ENCODE results near the gene ETS1.

The ETS1 gene

GRCh38 chr11:128532016-128532571 is 55.3 kb downstream of the ETS1 start:
- Histone ChIP-seq H3K4me3 (no peak overlapping the region), H3K4me2 (no peak overlapping the region), H3K27me3 (no peaks in the 10 kb centered on the region), H3K9me3 (peaks cover 5% of the 10 kb centered on the region; the same call in 1 of the 2 replicates), H3K4me1 (peaks cover 11% of the 10 kb centered on the region), H3K9ac (no peak overlapping the region), H4K20me1 (no peaks in the 10 kb centered on the region), H3K36me3 (no peaks in the 10 kb centered on the region), H3K27ac (no peak overlapping the region)
- TF ChIP-seq Cebpa-rat (IDR thresholded peaks at IDR 0.05) = no peak

- Histone ChIP-seq H3K36me3 (no peaks in the 10 kb centered on the region), H3K4me3 (no peak overlapping the region), H3K27ac (no peak overlapping the region), H4K20me1 (no peaks in the 10 kb centered on the region), H3K9me3 (peaks cover 5% of the 10 kb centered on the region; the same call in 1 of the 2 replicates), H3K4me2 (no peak overlapping the region), H3K9ac (no peak overlapping the region), H3K27me3 (no peaks in the 10 kb centered on the region), H3K4me1 (peaks cover 13% of the 10 kb centered on the region)
- no peak for TF ChIP-seq Cebpa-rat (IDR thresholded peaks at IDR 0.05)
These were observed 55.8 kb downstream of the ETS1 start for GRCh38 chr11:128531588-128531987.

- Histone ChIP-seq H3K4me3 (no peak overlapping the region), H3K4me2 (no peak overlapping the region), H3K27me3 (no peaks in the 10 kb centered on the region), H3K9ac (no peak overlapping the region), H4K20me1 (no peaks in the 10 kb centered on the region), H3K9me3 (peaks cover 5% of the 10 kb centered on the region; the same call in 1 of the 2 replicates), H3K27ac (no peak overlapping the region), H3K36me3 (no peaks in the 10 kb centered on the region), H3K4me1 (peaks cover 13% of the 10 kb centered on the region)
- no peak for TF ChIP-seq Cebpa-rat (IDR thresholded peaks at IDR 0.05)
These were observed 57.0 kb downstream of the ETS1 start for GRCh38 chr11:128530118-128531074.

- Histone ChIP-seq H3K27ac (no peak overlapping the region), H3K4me1 (peaks cover 21% of the 10 kb centered on the region), H3K4me2 (peak overlapping the region; percentile 28; the same call in 1 of the 2 replicates), H3K36me3 (no peaks in the 10 kb centered on the region), H3K27me3 (no peaks in the 10 kb centered on the region), H4K20me1 (no peaks in the 10 kb centered on the region), H3K9ac (no peak overlapping the region), H3K9me3 (no peaks in the 10 kb centered on the region), H3K4me3 (no peak overlapping the region)
- TF ChIP-seq Cebpa-rat (IDR thresholded peaks at IDR 0.05) = no peak
These were observed 59.1 kb downstream of the ETS1 start for GRCh38 chr11:128528294-128528693.

- Histone ChIP-seq H3K4me3 (no peak overlapping the region), H3K4me1 (peaks cover 29% of the 10 kb centered on the region), H3K9ac (no peak overlapping the region), H3K27me3 (no peaks in the 10 kb centered on the region), H3K36me3 (no peaks in the 10 kb centered on the region), H3K27ac (no peak overlapping the region), H3K4me2 (peak overlapping the region; percentile 28; the same call in 1 of the 2 replicates), H4K20me1 (no peaks in the 10 kb centered on the region), H3K9me3 (no peaks in the 10 kb centered on the region)
- TF ChIP-seq Cebpa-rat (IDR thresholded peaks at IDR 0.05) = no peak
These were observed 60.3 kb downstream of the ETS1 start for GRCh38 chr11:128527046-128527445.

GRCh38 chr11:128525411-128526243 is 61.7 kb downstream of the ETS1 start:
- H3K36me3 ChIP-seq = no peaks in the 10 kb centered on the region
- peaks cover 4% of the 10 kb centered on the region; the same call in 1 of the 2 replicates for H4K20me1 ChIP-seq
- H3K4me1 ChIP-seq = peaks cover 33% of the 10 kb centered on the region
- no peaks in the 10 kb centered on the region for H3K27me3 ChIP-seq
- H3K4me3 ChIP-seq = no peak overlapping the region
- no peak overlapping the region for H3K9ac ChIP-seq
- H3K9me3 ChIP-seq = no peaks in the 10 kb centered on the region
- no peak for TF ChIP-seq Cebpa-rat (IDR thresholded peaks at IDR 0.05)
- no peak overlapping the region for H3K4me2 ChIP-seq
- H3K27ac ChIP-seq = no peak overlapping the region

GRCh38 chr11:128524172-128524571 is 63.2 kb downstream of the ETS1 start:
- Histone ChIP-seq H3K9me3 (no peaks in the 10 kb centered on the region), H3K36me3 (no peaks in the 10 kb centered on the region), H3K4me1 (peaks cover 47% of the 10 kb centered on the region), H3K4me3 (no peak overlapping the region), H3K4me2 (no peak overlapping the region), H3K9ac (no peak overlapping the region), H3K27me3 (no peaks in the 10 kb centered on the region), H3K27ac (no peak overlapping the region), H4K20me1 (peaks cover 18% of the 10 kb centered on the region)
- TF ChIP-seq Cebpa-rat (IDR thresholded peaks at IDR 0.05) = no peak

GRCh38 chr11:128523641-128524040 is 63.7 kb downstream of the ETS1 start:
- no peak overlapping the region for H3K4me3 ChIP-seq
- H4K20me1 ChIP-seq = peaks cover 24% of the 10 kb centered on the region
- no peaks in the 10 kb centered on the region for H3K36me3 ChIP-seq
- no peak for TF ChIP-seq Cebpa-rat (IDR thresholded peaks at IDR 0.05)
- H3K27me3 ChIP-seq = no peaks in the 10 kb centered on the region
- H3K27ac ChIP-seq = no peak overlapping the region
- no peaks in the 10 kb centered on the region for H3K9me3 ChIP-seq
- no peak overlapping the region for H3K9ac ChIP-seq
- H3K4me2 ChIP-seq = peak overlapping the region; percentile 89
- H3K4me1 ChIP-seq = peaks cover 53% of the 10 kb centered on the region

- peaks cover 58% of the 10 kb centered on the region for H3K4me1 ChIP-seq
- TF ChIP-seq Cebpa-rat (IDR thresholded peaks at IDR 0.05) = no peak
- no peaks in the 10 kb centered on the region for H3K27me3 ChIP-seq
- peak overlapping the region; percentile 89 for H3K4me2 ChIP-seq
- peaks cover 30% of the 10 kb centered on the region for H4K20me1 ChIP-seq
- peak overlapping the region; percentile 87 for H3K27ac ChIP-seq
- H3K36me3 ChIP-seq = no peaks in the 10 kb centered on the region
- H3K4me3 ChIP-seq = peak overlapping the region; percentile 82
- H3K9ac ChIP-seq = peak overlapping the region; percentile 90
- no peaks in the 10 kb centered on the region for H3K9me3 ChIP-seq
These were observed 64.3 kb downstream of the ETS1 start for GRCh38 chr11:128522943-128523518.

Data from BLaER1 (cell line).